ENCODE measurements around the gene ACBD4.

DNA sequence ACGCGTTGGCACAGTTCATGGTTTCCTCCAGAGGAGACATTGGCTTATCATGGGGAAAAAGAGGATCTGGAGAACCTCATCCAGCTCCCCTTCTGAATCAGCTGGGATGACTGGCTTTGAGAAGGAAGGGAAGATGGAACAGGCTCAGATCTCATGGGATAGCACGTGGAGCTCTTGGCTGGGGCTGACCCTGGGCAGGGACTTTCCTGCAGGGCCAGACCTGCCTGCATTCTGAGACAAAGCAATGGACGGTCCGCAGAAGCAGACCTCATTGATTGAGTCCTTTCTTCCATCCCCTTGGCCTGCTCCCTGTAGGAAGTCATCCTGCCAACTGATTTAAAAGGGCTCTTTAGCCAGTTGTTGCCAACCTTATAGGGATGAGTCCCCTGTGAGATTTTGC is 29.4 kb upstream of the ACBD4 start:
- TF ChIP-seq, protein P1, sequence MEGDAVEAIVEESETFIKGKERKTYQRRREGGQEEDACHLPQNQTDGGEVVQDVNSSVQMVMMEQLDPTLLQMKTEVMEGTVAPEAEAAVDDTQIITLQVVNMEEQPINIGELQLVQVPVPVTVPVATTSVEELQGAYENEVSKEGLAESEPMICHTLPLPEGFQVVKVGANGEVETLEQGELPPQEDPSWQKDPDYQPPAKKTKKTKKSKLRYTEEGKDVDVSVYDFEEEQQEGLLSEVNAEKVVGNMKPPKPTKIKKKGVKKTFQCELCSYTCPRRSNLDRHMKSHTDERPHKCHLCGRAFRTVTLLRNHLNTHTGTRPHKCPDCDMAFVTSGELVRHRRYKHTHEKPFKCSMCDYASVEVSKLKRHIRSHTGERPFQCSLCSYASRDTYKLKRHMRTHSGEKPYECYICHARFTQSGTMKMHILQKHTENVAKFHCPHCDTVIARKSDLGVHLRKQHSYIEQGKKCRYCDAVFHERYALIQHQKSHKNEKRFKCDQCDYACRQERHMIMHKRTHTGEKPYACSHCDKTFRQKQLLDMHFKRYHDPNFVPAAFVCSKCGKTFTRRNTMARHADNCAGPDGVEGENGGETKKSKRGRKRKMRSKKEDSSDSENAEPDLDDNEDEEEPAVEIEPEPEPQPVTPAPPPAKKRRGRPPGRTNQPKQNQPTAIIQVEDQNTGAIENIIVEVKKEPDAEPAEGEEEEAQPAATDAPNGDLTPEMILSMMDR (IDR thresholded peaks at IDR 0.05): no peak
- TF ChIP-seq POLR2A (IDR thresholded peaks at IDR 0.05): no peak

All from tibial nerve (tissue), 3 donors.